Testis (tissue), 2 donors: ENCODE measurements around the gene TUT4.

ENCODE experiments used
- POLR2A ChIP-seq: fragments of 450-650 bp; IDR thresholded peaks from one replicate; pipeline ENCODE4 v1.6.1; 2017; ENCODE audit warnings: antibody characterized with exemption, mild to moderate bottlenecking, moderate library complexity
- TF ChIP-seq, protein P1 (sequence below), 3 experiments: fragments of 450-650 bp in 2 of 3; fragments of 200-600 bp in 1 of 3; sonication (generic) in 1 of 3; IDR thresholded peaks; one replicate each; pipeline ENCODE4 v1.5.1; 2016 to 2019; ENCODE audit warnings: antibody characterized with exemption in 3 of 3, mild to moderate bottlenecking in 2 of 3, moderate library complexity in 1 of 3

- TF ChIP-seq, protein P1, sequence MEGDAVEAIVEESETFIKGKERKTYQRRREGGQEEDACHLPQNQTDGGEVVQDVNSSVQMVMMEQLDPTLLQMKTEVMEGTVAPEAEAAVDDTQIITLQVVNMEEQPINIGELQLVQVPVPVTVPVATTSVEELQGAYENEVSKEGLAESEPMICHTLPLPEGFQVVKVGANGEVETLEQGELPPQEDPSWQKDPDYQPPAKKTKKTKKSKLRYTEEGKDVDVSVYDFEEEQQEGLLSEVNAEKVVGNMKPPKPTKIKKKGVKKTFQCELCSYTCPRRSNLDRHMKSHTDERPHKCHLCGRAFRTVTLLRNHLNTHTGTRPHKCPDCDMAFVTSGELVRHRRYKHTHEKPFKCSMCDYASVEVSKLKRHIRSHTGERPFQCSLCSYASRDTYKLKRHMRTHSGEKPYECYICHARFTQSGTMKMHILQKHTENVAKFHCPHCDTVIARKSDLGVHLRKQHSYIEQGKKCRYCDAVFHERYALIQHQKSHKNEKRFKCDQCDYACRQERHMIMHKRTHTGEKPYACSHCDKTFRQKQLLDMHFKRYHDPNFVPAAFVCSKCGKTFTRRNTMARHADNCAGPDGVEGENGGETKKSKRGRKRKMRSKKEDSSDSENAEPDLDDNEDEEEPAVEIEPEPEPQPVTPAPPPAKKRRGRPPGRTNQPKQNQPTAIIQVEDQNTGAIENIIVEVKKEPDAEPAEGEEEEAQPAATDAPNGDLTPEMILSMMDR (IDR thresholded peaks at IDR 0.05) = no peak
- no peak for TF ChIP-seq POLR2A
Measured at GRCh38 chr1:52531249-52531872, 21.5 kb downstream of the TUT4 start.
